ENCODE measurements around the gene SUCO.

GRCh38 chr1:172647987-172648386 is 115.0 kb downstream of the SUCO start:
- TF ChIP-seq, protein P1, sequence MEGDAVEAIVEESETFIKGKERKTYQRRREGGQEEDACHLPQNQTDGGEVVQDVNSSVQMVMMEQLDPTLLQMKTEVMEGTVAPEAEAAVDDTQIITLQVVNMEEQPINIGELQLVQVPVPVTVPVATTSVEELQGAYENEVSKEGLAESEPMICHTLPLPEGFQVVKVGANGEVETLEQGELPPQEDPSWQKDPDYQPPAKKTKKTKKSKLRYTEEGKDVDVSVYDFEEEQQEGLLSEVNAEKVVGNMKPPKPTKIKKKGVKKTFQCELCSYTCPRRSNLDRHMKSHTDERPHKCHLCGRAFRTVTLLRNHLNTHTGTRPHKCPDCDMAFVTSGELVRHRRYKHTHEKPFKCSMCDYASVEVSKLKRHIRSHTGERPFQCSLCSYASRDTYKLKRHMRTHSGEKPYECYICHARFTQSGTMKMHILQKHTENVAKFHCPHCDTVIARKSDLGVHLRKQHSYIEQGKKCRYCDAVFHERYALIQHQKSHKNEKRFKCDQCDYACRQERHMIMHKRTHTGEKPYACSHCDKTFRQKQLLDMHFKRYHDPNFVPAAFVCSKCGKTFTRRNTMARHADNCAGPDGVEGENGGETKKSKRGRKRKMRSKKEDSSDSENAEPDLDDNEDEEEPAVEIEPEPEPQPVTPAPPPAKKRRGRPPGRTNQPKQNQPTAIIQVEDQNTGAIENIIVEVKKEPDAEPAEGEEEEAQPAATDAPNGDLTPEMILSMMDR (IDR thresholded peaks at IDR 0.05; ENCODE audit: low read depth, low read length) = no peak
- no peak for TF ChIP-seq EZH2phosphoT487 (IDR thresholded peaks at IDR 0.05; ENCODE audit: low read depth)
